Occipital lobe (tissue), 2 donors: ENCODE measurements around the gene ZNF22. TPM values are rescaled to one million over a fixed set of nuclear protein-coding genes. Genes with fewer than 3 reads are reported as not detected.
"Not testable (repeated sequence)": the region's sequence is repeated elsewhere in the genome, so short reads cannot be mapped to it uniquely, and the experiment has no call there.

Source experiments
- DNase-seq: peaks from one replicate; lab custom pipeline; 2025; lab: John Stamatoyannopoulos, UW
- total RNA-seq: library from RNA; depleted of rRNA; stranded (reverse); fragments of >200 nt; gene quantifications from one replicate; pipeline ENCODE4 v1.2.3, GENCODE V29; 2014

The ZNF22 gene
- total RNA-seq, 1 donor from 2014 or later: 48.8 TPM

GRCh38 chr10:45006276-45007030, 5.7 kb downstream of the ZNF22 start:
- DNase-seq: no peak

GRCh38 chr10:45008524-45009161, 7.9 kb downstream of the ZNF22 start:
- DNase-seq: no peak

GRCh38 chr10:45014557-45014956, 13.8 kb downstream of the ZNF22 start:
- DNase-seq: not testable (repeated sequence)

- DNase-seq: no peak
Observed at GRCh38 chr10:45015590-45015989, 14.9 kb downstream of the ZNF22 start.

DNA sequence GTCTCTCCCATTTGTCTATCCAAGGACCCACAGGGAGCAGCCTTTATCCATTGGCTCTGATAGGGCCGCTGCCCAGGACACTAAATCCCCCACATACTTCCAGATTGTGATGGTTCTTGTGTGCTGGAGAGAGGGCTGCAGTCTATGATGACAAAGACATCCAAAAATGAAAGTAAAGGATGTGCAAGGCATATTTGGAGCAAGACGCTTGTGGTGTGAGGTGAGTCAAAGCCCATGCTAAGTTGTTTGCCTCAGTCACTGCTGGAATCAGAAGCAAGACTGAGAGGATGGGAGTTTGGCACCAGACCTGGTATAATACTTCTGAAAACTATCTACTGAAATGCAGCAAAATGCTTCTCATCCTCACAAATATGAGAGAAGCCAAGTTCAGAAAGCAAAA, 22.7 kb downstream of the ZNF22 start:
- DNase-seq: no peak

DNA sequence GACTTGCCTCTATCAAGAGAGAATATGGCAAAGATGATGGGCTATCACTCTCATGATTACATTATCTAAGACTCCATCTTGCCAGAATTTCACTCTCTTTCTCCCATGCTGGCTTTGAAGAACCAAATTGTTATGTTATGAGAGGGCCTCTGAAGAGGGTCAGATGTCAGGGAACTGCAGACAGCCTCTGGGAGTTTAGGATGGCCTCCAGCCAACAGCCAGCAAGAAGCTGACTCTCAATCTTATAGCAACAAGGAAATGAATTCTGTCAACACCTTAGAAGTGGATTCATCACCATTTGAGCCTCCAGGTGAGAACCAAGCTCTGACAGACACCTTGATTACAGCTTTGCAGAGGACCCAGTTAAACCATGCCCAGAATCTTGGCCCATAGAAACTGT, 33.6 kb downstream of the ZNF22 start:
- no peak for DNase-seq

GRCh38 chr10:45035673-45036072, 35.0 kb downstream of the ZNF22 start:
- DNase-seq: no peak

GRCh38 chr10:45040921-45041542, 40.3 kb downstream of the ZNF22 start:
- no peak for DNase-seq

GRCh38 chr10:45044290-45044689, 43.6 kb downstream of the ZNF22 start:
- no peak for DNase-seq

DNA sequence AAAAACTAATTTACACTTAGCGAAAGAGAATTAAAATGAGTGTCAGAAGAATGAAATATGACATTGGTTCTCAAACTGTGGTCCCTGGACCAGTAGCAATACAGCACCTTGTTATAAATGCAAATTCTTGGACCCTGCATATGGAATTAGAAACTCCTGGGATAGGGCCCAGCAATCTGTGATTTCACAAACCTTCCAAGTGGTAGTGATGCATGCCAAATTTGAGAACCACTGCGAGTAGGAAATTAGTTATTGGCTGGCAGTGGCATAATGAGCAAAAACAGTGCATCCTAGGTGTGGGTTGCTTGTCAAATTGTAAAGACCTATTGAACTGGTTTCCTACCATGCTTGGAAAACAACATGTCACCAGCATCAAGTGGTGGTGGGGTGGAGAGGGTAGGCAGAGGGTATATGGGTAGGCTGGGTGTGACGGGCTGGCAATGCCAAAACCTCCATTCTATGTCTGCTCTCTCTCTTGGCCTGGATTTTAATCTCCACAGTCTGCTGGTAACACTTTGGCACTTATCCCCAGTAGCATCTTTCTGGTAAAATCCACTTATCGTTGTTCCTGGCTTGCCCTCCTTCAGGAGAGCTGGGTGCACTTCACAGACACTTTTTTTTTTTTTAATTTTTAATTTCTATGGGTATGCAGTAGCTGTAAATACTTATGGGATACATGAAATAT, 50.0 kb downstream of the ZNF22 start:
- no peak for DNase-seq

- DNase-seq: no peak
Observed at GRCh38 chr10:45052700-45053099, 52.0 kb downstream of the ZNF22 start.

- DNase-seq: no peak
Observed at GRCh38 chr10:45053569-45054100, 52.9 kb downstream of the ZNF22 start.

Other genes with a start within 250 kb of the ZNF22 start
- 0.16 TPM for gene TMEM72, start 89.6 kb upstream of the ZNF22 start, total RNA-seq
- gene RASSF4, start 41.1 kb upstream of the ZNF22 start, total RNA-seq: 7.2 TPM
- gene DEPP1, start 22.1 kb upstream of the ZNF22 start, total RNA-seq: 3.1 TPM